Sigmoid colon (tissue), 7 donors: Measurements from ENCODE around the gene ETV6. TPM values are rescaled to one million over a fixed set of nuclear protein-coding genes. Genes with fewer than 3 reads are reported as not detected.

Experiments
- DNase-seq: peaks from one replicate; pipeline ENCODE4 v3.0.0-alpha.2; 2019
- H3K27ac ChIP-seq, 4 donors: fragments of 200-600 bp; sonication (generic); one replicate each; pipeline ENCODE4 v1.5.1; 2016 to 2019; ENCODE audit warnings: mild to moderate bottlenecking in 1 of 4
- H3K27me3 ChIP-seq, 3 donors: fragments of 200-600 bp; sonication (generic); one replicate each; pipeline ENCODE4 v1.5.1; 2019; ENCODE audit warnings: mild to moderate bottlenecking in 1 of 3
- H3K36me3 ChIP-seq, 4 donors: fragments of 200-600 bp; sonication (generic); one replicate each; pipeline ENCODE4 v1.5.1; 2016 to 2019
- H3K4me1 ChIP-seq, 4 donors: fragments of 200-600 bp; sonication (generic); one replicate each; pipeline ENCODE4 v1.5.1; 2017 to 2019
- H3K4me3 ChIP-seq, 4 donors: fragments of 200-600 bp; sonication (generic); one replicate each; pipeline ENCODE4 v1.5.1; 2017 to 2019; ENCODE audit warnings: mild to moderate bottlenecking in 2 of 4, moderate library complexity in 1 of 4
- H3K9me3 ChIP-seq, 4 donors: fragments of 200-600 bp in 3 of 4; sonication (generic) in 3 of 4; one replicate each; pipeline versions ENCODE4 v1.5.1 to v1.6.1; 2013 to 2019
- CTCF ChIP-seq, 4 experiments: fragments of 450-650 bp in 3 of 4; fragments of 200-600 bp in 1 of 4; IDR thresholded peaks; one replicate each; pipeline ENCODE4 v1.5.1; 2016 to 2019; ENCODE audit warnings: antibody characterized with exemption in 4 of 4, mild to moderate bottlenecking in 3 of 4, moderate library complexity in 2 of 4
- EP300 ChIP-seq, 4 donors: sonication (generic); formaldehyde crosslinking; IDR thresholded peaks; one replicate each; pipeline ENCODE4 v1.6.1; 2017; ENCODE audit warnings: antibody characterized with exemption in 4 of 4
- POLR2A ChIP-seq, 2 donors: fragments of 450-650 bp; IDR thresholded peaks; one replicate each; pipeline ENCODE4 v1.6.1; 2016; ENCODE audit warnings: antibody characterized with exemption in 2 of 2, mild to moderate bottlenecking in 2 of 2, moderate library complexity in 2 of 2
- POLR2AphosphoS5 ChIP-seq, 4 donors: sonication (generic); formaldehyde crosslinking; IDR thresholded peaks; one replicate each; pipeline ENCODE4 v1.6.1; 2017; ENCODE audit warnings: antibody characterized with exemption in 4 of 4
- WGBS, 2 donors: extraction: QIAGEN DNeasy Blood & Tissue Kit; methylation state at CpG; one replicate each; pipeline ENCODE4 v1.1.7; 2013; 5-methylcytosine and 5-hydroxymethylcytosine counted together
- intact Hi-C: fragments of 100-400 bp; cut with DNase I; formaldehyde crosslinking; loops from one replicate; pipeline ENCODE4 v1.15.1; 2023
- polyA plus RNA-seq, 3 donors: library from polyadenylated mRNA; stranded (reverse); fragments of 200-250 nt; gene quantifications; one replicate each; pipeline ENCODE4 v1.2.3, GENCODE V29; 2013
- total RNA-seq, 4 donors: library from RNA; depleted of rRNA; stranded (reverse); fragments of >200 nt; gene quantifications; one replicate each; pipeline ENCODE4 v1.1.0, GENCODE V29; 2016
- donor health status: healthy with polysubstance abuse.
- donor health status: Bipolar disorder and iron deficiency.
- donor health status: healthy.

Gene ETV6
- total and polyA plus RNA-seq, 7 donors: 8.4 to 35.2 (median 16.3) TPM

- Histone ChIP-seq H3K27me3 (no peaks in the 10 kb centered on the region), H3K27ac (peak overlapping the region; percentile 60 to 79 (median 70)), H3K4me1 (peaks cover 0 to 73% (median 54%) of the 10 kb centered on the region in 4 donors), H3K4me3 (no peak overlapping the region), H3K36me3 (no peaks in the 10 kb centered on the region), H3K9me3 (no peaks in the 10 kb centered on the region)
- TF ChIP-seq POLR2A (IDR thresholded peaks at IDR 0.05): no peak
- peak in 2 of 4 donors; percentile 27 to 35 for TF ChIP-seq POLR2AphosphoS5 (IDR thresholded peaks at IDR 0.05)
- no peak for TF ChIP-seq CTCF (IDR thresholded peaks at IDR 0.05)
- no peak for TF ChIP-seq EP300 (IDR thresholded peaks at IDR 0.05)
- peak; percentile 76 for DNase-seq
- intact Hi-C loops: loop anchor here (2.0 to 10.0 kb wide), 2 partner anchors 37 to 315 kb away; no protein-coding TSS in a partner anchor
- WGBS, 2 donors: 55 to 81% methylated on average over 10 of the region's 10 CpGs
These were observed 70.2 kb downstream of the ETV6 start for GRCh38 chr12:11719678-11720099.

- peaks cover 0 to 84% (median 69%) of the 10 kb centered on the region in 4 donors for H3K4me1 ChIP-seq
- intact Hi-C loops: loop anchor here (10.0 kb wide), 1 partner anchor 313 kb away; no protein-coding TSS in a partner anchor
- no peaks in the 10 kb centered on the region for H3K27me3 ChIP-seq
- no peak overlapping the region for H3K4me3 ChIP-seq
- 79 to 80% methylated on average over 2 of the region's 2 CpGs for WGBS, 2 donors
- H3K9me3 ChIP-seq: no peaks in the 10 kb centered on the region
- no peak for DNase-seq
- H3K27ac ChIP-seq: peak overlapping the region in 3 of 4 donors; percentile 41 to 73 (median 70)
- no peaks in the 10 kb centered on the region for H3K36me3 ChIP-seq
- TF ChIP-seq EP300 (IDR thresholded peaks at IDR 0.05) (no peak), POLR2AphosphoS5 (IDR thresholded peaks at IDR 0.05) (no peak), CTCF (IDR thresholded peaks at IDR 0.05) (no peak), POLR2A (IDR thresholded peaks at IDR 0.05) (no peak)
These were observed 72.6 kb downstream of the ETV6 start for GRCh38 chr12:11722071-11722470.

- no peaks in the 10 kb centered on the region for H3K27me3 ChIP-seq
- H3K9me3 ChIP-seq: no peaks in the 10 kb centered on the region
- H3K4me1 ChIP-seq: peaks cover 0 to 84% (median 69%) of the 10 kb centered on the region in 4 donors
- intact Hi-C loops: loop anchor here (10.0 kb wide), 1 partner anchor 312 kb away; no protein-coding TSS in a partner anchor
- H3K36me3 ChIP-seq: no peaks in the 10 kb centered on the region
- H3K4me3 ChIP-seq: no peak overlapping the region
- TF ChIP-seq POLR2A (IDR thresholded peaks at IDR 0.05) (no peak), POLR2AphosphoS5 (IDR thresholded peaks at IDR 0.05) (no peak), EP300 (IDR thresholded peaks at IDR 0.05) (no peak), CTCF (IDR thresholded peaks at IDR 0.05) (no peak)
- peak overlapping the region in 3 of 4 donors; percentile 41 to 73 (median 70) for H3K27ac ChIP-seq
- DNase-seq: no peak
- WGBS, 2 donors: 68 to 82% methylated on average over 8 of the region's 8 CpGs
These were observed 73.2 kb downstream of the ETV6 start for GRCh38 chr12:11722578-11723138.

GRCh38 chr12:11723993-11724392 is 74.5 kb downstream of the ETV6 start:
- intact Hi-C loops: loop anchor here (10.0 kb wide), 1 partner anchor 311 kb away; no protein-coding TSS in a partner anchor
- peaks cover 0 to 84% (median 68%) of the 10 kb centered on the region in 4 donors for H3K4me1 ChIP-seq
- no peaks in the 10 kb centered on the region for H3K27me3 ChIP-seq
- no peaks in the 10 kb centered on the region for H3K9me3 ChIP-seq
- H3K4me3 ChIP-seq: no peak overlapping the region
- no peak for DNase-seq
- no peak for TF ChIP-seq POLR2A (IDR thresholded peaks at IDR 0.05)
- TF ChIP-seq POLR2AphosphoS5 (IDR thresholded peaks at IDR 0.05): no peak
- no peak for TF ChIP-seq EP300 (IDR thresholded peaks at IDR 0.05)
- peak overlapping the region; percentile 65 to 73 (median 68) for H3K27ac ChIP-seq
- H3K36me3 ChIP-seq: no peaks in the 10 kb centered on the region
- 84 to 87% methylated on average over 6 of the region's 6 CpGs for WGBS, 2 donors

GRCh38 chr12:11724888-11725311 is 75.4 kb downstream of the ETV6 start:
- Histone ChIP-seq H3K27me3 (no peaks in the 10 kb centered on the region), H3K4me3 (peak overlapping the region in 1 of 4 donors; percentile 2), H3K27ac (peak overlapping the region; percentile 65 to 73 (median 68)), H3K36me3 (no peaks in the 10 kb centered on the region), H3K9me3 (no peaks in the 10 kb centered on the region), H3K4me1 (peaks cover 0 to 81% (median 60%) of the 10 kb centered on the region in 4 donors)
- TF ChIP-seq CTCF (IDR thresholded peaks at IDR 0.05) (no peak), POLR2A (IDR thresholded peaks at IDR 0.05) (no peak), POLR2AphosphoS5 (IDR thresholded peaks at IDR 0.05) (peak in 1 of 4 donors; percentile 34), EP300 (IDR thresholded peaks at IDR 0.05) (no peak)
- WGBS, 2 donors: 48 to 50% methylated on average over 7 of the region's 7 CpGs
- DNase-seq: no peak
- intact Hi-C loops: loop anchor here (10.0 kb wide), 1 partner anchor 310 kb away; no protein-coding TSS in a partner anchor
